GM13976 (cell line): ENCODE results near the gene PTPN2.

Experiments used
- DNase-seq: peaks from one replicate; pipeline ENCODE4 v3.0.0; 2012; ENCODE audit warnings: low spot score
- in situ Hi-C: fragments of 300-500 bp; cut with MboI; formaldehyde crosslinking; loops from one replicate; pipeline ENCODE4 v1.12.0; 2022; ENCODE audit warnings: low sequenced_read_pairs, mixed read lengths, inconsistent platforms; ENCODE audit not compliant: unreplicated experiment
- TF ChIP-seq, protein P1 (sequence below): IDR thresholded peaks from 2 replicates; pipeline ENCODE4 v1.5.1; 2012; ENCODE audit warnings: borderline replicate concordance, mild to moderate bottlenecking; ENCODE audit not compliant: insufficient read depth; ENCODE audit errors: extremely low read depth, missing control alignments, control extremely low read depth

Gene PTPN2

DNA sequence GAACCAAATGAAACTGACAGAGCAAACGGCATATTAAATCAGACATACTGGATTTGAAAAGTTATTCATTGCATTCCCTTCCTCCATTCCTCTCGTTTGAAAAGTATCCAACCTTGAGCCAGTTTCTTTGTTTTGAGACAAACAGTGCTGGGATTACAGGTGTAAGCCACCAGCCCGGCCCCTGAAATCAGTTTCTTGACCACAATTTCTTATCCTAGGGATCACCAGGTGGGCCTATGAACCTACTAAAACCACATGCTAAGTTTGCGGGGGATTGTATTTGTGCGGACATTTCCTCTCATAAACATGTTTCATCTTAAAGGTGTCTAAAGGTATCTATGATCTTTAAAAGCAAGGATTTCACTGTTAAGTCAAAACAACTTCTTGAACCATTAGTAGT is 11.6 kb downstream of the PTPN2 start:
- DNase-seq: no peak
- in situ Hi-C loops: no loop called here
- TF ChIP-seq, protein P1, sequence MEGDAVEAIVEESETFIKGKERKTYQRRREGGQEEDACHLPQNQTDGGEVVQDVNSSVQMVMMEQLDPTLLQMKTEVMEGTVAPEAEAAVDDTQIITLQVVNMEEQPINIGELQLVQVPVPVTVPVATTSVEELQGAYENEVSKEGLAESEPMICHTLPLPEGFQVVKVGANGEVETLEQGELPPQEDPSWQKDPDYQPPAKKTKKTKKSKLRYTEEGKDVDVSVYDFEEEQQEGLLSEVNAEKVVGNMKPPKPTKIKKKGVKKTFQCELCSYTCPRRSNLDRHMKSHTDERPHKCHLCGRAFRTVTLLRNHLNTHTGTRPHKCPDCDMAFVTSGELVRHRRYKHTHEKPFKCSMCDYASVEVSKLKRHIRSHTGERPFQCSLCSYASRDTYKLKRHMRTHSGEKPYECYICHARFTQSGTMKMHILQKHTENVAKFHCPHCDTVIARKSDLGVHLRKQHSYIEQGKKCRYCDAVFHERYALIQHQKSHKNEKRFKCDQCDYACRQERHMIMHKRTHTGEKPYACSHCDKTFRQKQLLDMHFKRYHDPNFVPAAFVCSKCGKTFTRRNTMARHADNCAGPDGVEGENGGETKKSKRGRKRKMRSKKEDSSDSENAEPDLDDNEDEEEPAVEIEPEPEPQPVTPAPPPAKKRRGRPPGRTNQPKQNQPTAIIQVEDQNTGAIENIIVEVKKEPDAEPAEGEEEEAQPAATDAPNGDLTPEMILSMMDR: no peak

DNA sequence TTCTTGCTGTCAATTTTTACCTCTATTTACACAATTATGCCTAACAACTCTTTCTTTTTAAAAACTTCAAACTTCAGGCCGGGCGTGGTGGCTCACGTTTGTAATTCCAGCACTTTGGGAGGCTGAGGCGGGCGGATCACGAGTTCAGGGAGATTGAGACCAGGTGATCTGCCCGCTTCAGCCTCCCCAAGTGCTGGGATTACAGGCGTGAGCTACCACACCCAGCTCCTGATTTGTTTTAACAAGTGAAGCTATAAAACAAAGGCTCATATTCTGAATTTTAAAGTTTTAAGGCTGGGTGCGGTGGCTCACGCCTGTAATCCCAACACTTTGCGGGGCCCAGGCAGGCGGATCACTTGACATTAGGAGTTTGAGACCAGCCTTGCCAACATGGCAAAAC is 15.5 kb downstream of the PTPN2 start:
- DNase-seq: no peak
- in situ Hi-C loops: no loop called here
- TF ChIP-seq, protein P1: no peak

DNA sequence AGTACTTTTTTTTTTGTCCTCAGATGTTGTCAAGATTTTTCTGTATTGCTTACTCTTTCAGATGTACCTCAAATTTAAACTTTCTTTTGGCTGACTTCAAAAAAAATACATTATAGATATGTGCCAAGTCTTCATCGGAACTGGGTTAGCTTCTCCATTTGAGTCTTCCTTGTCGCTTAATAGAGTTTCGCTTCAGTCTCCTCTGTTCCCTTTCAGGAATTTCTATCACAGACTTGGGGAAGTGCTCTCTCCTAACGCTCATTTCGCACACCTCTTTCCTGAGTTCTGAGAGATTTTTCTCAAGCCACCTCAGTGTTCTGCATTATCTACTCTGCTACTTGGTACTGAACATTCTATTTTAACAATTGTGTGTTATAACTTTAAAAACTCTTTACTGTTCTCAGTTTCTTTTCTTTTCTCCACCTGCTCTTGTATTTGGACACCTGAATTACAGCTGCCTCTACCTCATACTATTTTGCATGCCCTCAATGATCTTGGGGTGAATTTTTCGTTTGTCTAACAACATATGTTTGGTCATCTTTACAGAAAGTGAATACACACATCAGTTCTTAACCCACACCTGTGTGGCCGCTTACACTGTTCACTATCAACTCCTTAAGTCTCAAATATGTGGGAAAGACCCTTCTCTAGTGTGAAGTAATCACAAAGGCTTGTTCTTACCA is 16.5 kb downstream of the PTPN2 start:
- in situ Hi-C loops: no loop called here
- no peak for DNase-seq
- TF ChIP-seq, protein P1: no peak

DNA sequence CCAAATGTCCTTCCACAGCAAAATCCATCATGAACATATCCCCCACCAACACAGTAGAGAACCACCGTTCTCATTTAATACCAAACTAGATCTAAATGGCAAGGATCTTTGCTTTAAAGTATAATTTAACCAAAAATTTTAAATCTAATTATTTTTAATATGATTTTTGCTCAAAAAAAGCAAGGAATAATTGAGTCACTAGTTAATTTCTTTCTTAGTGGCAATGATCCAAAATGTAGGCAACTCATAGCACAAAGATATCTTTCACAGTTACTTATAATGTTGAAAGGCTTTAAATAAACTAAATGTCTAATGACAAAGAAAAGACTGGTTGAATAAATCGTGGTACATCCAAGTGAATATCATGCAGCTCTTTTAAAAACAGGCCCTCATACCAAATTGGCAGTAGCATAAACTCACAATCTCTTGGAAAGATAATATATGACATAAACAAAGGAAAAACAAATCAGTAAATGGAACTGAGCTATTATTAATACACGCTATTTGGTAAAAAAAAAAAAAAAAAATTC is 20.3 kb downstream of the PTPN2 start:
- in situ Hi-C loops: no loop called here
- no peak for DNase-seq
- TF ChIP-seq, protein P1: no peak

DNA sequence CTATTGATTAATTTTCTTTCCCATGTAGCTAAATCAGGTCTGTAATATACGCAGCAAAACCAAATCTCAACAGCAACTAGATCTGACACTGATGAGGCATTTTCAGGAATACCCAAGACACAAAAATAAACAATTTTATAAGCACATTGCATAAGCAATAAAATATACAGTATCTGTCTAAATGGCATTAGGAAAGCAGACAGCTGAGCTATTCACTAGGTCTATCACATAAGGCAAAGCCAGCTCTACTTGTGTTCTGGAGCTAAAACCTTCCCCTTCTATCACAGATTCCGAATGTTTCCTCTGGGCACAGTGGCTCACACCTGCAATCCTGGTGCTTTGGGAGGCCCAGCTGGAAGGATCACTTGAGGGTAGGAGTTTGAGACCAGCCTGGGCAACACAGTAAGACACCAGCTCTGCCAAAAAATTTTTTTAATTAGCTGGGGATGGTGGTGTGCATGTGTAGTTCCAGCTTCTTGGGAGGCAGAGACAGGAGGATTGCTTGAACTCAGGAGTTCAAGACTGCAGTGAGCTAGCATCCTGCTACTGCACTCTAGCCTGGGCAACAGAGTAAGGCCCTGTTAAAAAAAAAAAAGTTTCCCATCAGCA is 21.1 kb downstream of the PTPN2 start:
- TF ChIP-seq, protein P1: no peak
- no peak for DNase-seq
- in situ Hi-C loops: no loop called here

DNA sequence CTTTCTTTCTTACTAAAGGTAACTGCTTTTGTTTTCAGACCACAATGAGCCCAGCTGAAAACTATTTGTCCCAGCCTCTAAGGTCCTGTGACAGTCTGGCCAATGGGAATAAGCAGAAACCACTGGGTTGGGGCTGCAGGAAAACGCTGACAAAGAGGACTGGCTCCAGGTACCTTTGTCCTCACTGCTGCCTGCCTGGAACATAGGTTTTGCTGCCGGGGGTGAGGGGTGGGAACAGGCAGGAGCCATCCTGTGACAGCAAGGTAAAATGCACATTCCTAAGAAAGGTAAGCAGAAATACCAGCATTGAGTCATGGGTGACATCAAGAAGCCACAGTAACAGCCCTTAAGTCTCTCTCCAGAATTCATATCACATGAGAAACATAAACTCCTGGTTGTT is 21.6 kb downstream of the PTPN2 start:
- in situ Hi-C loops: no loop called here
- DNase-seq: no peak
- TF ChIP-seq, protein P1: no peak
